NCI-H1417 (cell line): ENCODE measurements around the gene F3.
"Not testable (repeated sequence)": the region's sequence is repeated elsewhere in the genome, so short reads cannot be mapped to it uniquely, and the experiment has no call there.

Experiments
- DNase-seq, 3 experiments: peaks; one replicate each; lab custom pipeline; 2025; lab: John Stamatoyannopoulos, UW

Gene F3

DNA sequence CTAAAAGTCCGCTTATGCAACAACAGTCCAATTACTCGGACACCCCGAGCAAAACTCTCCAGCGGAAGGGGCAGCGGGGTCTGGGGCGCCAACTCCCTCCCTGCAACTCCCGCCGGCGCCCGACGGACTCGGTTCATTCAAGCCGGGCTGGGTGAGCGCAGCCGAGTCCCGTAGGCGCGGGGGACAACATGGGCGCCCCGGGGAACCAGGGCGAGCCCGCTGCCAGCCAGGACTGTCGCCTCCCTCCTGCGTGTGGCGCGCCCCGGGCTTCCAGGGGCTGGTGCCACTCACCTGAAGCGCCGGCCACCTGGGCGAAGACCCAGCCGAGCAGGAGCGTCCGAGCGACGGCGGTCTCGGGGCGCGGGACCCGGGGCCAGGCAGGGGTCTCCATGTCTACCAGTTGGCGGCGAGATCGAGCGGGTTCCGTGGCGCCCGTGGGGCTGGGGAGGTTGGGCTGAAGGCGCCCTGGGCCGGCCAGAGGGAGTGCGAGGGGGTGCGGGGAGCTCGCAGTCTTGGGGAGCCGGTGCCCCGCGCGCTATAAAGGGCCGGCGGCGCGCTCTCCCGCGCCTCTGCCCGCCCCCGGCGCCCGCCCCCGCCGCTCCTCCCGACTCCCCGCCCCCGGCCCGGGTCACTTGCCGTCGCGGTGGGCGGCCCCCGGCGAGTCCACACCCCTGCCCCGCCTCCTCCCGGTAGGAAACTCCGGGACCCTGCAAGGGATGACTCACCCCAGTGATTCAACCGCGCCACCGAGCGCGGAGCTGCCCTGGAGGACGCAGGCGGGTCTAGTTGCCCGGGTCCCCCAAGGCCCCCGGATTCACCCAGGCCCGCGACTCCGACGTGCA is at the start of gene F3:
F3 (minus strand) TSS at position 514 of the 842 bp plus-strand sequence; CDS start at position 391, 123 bp downstream.
- DNase-seq = peak; percentile 5 to 62 (median 56)

DNA sequence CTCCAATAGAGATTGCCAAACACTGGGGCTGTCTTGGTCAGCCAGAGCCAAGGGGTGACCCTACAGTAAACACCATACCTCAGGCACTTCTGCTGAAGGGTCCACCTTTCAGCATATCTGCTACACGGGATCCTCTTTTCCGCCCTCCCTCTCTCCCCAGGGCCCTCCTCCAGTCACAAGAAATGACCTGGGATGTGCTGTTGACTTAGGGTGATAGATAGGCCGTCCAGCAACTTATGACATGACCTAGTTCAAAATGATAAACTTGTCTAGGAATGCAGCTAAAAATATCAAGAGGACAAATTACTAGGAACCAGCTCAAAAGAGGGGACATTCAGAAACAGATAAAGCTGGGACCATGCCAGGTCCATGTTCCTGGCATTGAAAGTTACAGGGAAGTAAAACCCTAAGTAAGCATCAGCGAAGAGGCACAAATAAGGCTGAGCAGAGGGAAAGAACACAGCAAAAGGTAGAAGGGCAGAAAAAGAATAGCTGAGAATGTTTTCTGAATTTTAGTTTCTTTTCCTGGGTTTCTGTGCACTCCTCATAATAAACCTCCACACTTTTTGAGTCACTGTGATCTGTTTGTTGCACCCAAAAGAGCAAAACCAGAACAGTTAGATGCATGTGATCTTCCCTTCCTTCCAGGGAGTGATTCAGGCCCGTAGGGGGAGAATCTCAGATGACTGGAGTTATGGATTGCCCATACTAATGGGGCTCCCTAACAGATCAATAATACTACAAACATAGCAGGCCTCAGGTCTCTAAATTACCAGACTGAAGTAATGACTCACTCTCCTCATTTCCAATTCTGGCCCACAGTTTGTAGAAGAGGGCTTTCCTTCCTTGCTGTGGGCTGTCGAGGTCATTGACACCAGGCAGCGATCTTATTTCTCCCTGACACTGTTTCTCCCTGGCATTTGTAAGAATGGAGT is 48.9 kb upstream of the F3 start:
- DNase-seq = no peak

DNA sequence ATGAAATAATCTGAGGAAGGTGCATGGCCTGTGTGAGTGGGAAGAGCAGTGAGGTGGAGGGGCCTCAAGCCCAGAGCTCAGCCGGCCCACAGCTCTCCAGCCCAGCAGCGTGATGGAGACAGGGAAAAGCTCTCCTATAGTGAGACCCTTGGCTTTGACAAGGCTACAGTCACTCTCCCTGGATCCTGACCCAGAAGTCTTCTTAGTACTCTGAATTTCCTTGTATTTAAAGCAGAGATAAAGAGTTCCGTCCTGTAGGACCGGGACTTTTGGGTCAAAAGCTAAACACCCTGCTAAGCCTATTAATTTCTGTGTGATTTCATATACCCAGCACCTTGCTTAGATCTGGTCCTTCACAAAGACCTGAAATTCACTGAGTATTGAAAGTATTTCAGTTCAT is 48.2 kb upstream of the F3 start:
- no peak for DNase-seq

DNA sequence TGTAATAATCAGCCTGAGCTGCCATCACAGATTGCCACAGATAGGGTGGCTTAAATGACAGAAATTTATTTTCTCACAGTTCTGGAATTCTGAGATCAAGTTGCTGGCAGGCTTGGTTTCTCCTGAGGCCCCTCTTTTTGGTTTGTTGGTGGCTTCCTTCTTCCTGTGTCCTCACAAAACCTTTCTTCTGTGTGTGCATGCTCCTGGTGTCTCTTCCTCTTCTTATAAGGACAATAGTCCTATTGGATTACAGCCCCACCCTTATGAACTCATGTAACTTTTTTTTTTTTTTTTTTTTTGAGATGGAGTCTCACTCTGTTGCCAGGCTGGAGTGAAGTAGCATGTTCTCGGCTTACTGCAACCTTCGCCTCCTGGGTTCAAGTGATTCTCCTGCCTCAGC is 41.0 kb upstream of the F3 start:
- DNase-seq = no peak

DNA sequence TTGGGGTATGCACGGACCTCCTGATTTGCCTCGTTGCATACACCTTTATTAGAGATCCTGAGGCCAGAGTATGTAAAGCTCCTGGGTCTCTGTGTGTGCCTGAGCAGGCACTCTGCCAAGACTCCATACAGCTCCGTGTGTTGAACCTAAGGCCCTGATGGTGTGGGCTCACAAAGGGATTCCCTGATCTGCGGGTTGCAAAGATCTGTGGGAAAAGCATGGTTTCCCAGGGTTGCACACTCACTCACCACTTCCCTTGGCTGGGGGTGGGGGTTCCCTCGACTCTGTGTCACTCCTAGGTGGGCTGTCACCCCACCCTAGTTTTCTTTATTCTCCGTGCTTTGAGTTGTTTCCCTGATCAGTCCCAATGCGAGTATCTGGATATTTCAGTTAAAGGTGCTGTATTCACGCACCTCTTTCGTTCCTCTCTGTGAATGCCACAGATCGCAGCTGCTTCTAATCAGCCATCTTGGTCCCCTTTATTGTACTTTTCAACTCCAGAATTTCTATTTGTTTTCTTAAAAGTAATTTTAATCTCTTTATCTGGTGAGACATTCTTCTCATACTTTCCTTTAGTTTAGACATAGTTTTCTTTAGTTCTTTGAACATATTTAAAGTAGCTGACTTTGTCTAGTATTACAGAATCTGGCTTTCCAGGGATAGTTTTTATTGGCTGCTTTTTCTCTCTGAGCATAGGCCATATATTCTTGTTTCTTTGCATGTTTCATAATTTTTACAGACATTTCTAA is 39.0 kb upstream of the F3 start:
- no peak for DNase-seq

DNA sequence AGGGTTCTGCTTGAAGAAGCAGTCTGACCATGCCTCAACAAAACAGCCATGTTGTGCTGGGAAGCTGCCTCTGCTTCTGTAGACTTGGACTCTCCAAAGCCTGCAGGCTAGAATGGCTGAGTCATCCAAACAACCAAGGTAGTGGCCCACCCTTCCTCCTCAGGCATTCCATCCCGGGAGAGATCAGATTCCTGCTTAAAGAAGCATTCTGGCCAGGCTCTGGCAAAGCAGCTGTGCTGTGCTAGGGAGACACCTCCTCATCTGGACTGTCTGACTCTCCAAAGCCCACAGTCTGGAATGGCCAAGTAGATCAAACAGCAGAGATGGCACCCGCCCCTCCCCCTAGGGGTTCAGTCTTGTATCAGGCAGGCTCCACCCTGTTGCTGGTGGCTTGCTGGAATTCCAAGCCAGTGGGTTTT is 38.3 kb upstream of the F3 start:
- DNase-seq = no peak

DNA sequence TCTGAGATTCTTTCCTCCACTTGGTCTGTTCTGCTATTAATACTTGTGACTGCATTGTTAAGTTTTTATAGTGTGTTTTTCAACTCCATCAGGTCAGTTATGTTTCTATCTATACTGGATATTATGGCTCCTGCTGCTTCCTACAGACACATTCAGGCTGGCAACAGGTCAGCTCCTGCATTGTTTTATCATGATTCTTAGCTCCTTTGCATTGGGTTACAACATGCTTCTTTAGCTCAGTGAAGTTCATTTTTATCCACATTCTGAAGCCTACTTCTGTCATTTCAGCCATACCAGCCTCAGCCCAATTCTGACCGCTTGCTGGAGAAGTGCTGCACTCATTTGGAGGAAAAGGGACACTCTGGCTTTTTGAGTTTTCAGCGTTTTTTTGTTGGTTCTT is 37.3 kb upstream of the F3 start:
- DNase-seq = no peak

DNA sequence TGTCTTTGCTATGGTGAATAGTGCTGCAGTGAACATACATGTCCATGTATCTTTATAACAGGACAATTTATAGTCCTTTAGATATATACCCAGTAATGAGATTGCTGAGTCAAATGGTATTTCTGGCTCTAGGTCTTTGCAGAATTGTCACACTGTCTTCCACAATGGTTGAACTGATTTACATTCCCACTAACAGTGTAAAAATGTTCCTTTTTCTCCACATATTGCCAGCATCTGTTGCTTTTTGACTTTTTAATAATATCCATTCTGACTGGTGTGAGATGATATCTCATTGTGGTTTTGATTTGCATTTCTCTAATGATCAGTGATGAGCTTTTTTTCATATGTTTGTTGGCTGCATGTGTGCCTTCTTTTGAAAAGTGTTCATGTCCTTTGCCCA is 32.4 kb upstream of the F3 start:
- DNase-seq = not testable (repeated sequence)

DNA sequence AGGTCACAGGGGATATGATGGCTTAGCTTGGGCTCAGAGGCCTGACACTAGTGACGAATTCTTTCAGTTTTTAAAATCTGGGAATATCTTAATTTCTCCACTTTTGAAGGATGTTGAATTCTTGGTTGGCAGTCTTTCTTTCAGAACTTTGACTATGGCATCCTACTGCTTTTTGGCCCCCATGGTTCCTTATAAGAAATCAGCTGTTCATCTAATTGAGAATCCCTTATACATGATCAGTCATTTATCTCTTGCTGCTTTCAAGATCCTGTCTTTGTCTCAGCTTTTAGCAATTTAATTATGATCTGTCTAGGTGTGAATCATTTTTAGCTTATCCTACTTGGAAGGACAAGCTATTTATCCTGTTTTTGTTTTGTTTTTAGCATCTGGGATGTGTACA is 31.2 kb upstream of the F3 start:
- DNase-seq = no peak

DNA sequence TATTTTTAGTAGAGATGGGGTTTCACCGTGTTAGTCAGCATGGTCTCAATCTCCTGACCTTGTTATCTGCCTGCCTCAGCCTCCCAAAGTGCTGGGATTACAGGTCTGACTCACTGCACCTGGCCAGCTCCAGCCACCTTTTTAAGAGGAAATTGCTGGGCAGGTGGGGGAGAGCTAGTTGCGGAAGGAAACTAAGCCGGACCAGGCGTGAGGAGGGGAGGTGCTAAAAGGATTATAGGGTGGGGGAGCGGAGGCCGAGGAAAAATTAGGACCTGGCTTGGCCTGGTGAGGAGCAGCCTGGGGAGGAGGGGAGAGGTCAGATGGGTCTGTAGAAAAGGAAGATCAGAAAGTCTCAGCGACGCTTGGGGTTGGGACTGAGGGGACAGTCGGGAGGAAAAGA is 29.4 kb upstream of the F3 start:
- DNase-seq = not testable (repeated sequence)

DNA sequence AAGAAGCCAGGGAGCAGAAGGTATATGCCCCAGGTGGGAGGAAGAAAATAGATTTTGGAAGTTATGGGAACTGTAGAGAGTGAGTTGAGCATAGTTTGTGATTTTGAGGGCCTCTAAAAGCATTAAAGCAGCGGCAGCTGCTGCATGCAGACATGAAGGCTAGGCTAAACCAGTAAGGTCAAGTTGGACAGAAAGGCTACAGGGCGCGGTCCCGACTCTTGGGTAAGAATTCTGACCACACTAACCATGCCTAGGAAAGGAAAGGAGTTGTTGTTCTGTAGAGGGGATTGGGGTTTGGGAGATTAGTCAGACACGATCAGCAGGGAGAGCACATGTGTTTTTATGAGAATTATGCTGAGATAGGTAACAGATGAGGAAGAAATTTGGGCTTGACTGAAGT is 27.2 kb upstream of the F3 start:
- not testable (repeated sequence) for DNase-seq

DNA sequence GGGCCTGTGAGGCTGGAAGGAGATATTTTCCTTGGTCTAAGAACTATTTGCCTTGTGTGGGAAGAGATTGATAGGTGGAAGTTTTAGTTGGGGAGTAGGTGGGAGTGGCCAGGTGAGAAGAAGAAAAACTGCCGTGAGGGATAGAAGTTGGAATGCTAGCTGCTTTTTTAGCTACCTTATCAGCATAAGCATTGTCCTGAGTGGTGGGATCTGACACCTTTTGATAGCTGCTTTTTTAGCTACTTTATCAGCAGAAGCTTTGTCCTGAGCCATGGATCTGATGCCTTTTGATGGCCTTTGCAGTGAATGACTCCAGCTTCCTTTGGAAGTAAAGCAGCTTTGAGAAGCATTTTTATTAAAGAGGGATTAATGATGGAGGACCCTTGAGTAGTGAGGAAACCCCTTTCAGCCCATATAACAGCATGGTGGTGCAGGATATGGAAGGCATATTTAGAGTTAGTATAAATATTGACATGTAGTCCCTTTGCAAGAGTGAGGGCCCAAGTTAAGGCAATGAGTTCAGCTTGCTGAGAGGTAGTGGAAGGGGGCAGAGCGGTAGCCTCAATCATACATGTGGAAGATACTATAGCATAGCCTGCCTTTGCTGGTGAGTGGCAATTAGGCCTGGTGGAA is 26.5 kb upstream of the F3 start:
- DNase-seq = not testable (repeated sequence)

DNA sequence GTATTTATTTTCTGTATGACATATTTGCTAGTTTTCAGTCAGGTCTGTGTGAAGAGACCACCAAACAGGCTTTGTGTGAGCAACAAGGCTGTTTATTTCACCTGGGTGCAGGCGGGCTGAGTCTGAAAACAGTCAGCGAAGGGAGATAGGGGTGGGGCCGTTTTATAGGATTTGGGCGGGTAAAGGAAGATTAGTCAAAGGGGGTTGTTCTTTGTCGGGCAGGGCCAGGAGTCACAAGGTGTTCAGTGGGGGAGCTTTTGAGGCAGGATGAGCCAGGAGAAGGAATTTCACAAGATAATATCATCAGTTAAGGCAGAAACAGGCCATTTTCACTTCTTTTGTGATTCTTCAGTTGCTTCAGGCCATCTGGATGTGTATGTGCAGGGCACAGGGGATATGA is 24.9 kb upstream of the F3 start:
- DNase-seq = not testable (repeated sequence)

DNA sequence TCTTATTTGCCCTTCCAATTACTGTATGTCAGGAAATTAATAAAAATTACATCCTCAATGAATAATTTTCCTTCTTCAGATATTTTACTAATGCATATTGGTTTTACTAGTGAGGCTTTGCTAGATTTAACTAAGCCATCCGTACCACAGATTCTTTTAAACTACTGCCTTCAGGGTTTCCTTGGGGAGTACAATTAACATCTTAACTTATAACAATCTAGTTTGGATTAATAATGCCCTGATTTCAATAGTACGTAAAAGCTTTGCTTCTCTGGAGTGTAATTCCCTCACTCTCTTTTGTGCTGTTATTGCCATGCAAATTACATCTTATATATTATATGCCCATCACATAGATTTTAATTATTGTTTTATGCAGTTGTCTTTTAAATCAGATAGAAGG is 24.3 kb upstream of the F3 start:
- DNase-seq = no peak

DNA sequence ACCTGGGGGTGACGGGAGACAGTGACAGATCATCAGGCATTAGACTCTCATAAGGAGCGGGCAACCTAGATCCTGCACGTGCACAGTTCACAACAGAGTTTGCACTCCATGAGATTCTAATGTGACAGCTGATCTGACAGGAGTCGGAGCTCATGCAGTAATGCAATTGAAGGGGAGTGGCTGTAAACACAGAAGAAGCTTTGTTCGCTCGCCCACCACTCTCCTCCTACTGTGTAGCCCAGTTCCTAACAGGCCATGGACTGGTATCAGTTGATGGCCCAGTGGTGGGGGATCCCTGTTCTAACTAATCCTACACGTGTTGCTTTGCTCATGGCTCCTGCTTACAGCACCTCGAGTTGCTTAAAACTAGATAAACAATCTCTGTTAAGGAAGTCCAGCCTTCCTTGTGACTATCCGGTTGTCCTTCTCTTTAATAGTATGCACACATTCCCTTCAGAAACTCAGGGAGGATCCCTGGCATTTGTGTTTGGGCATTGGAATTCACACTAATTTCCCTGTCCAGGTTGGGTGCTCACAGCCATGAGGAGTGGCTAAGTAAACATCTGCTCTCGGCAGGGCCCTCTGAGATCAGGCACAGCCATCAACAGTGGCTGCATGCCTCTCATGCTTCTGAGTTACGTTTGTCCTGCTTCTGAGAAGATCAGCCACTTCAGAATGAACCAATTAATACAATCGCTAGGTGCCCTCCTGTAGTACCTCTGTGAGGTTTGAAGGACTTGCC is 21.1 kb upstream of the F3 start:
- DNase-seq = peak in 2 of 3 experiments; percentile 5 to 8

DNA sequence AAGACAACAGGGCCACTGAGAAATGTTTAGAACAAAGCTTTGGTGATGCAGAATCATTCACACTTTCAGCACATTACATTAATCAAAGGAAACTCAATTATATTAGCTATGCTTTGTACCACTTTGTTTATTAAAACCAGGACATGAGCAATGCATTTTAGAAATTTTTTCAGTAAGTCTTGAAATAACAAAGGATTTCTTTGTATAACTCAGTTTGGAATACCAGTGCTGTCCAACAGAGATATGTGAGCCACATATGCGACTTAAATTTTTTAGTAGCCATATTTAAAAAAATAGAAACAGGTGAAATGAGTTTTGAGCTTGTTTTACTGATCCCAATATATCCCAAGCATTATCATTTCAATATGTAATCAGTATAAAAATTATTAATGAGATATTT is 18.8 kb upstream of the F3 start:
- DNase-seq = no peak

DNA sequence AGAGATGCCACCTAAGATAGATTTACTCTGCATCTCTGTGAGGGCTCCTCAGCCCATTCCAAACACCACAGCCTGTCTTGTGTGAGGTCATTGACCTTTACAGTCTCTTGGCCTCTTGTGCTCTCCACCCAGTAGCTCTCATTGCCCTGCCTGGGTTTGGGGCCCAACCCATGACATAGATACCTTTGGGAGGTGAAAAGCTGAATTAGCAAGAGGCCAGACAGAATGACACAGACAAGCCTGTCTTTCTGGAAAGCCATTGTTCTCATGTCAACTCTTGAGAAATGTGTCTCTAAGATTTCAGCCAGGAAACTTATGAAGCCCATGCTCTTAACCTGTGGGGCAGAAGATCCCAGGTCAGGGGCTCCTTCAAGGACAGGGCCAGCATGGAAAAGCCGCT is 18.4 kb upstream of the F3 start:
- no peak for DNase-seq

DNA sequence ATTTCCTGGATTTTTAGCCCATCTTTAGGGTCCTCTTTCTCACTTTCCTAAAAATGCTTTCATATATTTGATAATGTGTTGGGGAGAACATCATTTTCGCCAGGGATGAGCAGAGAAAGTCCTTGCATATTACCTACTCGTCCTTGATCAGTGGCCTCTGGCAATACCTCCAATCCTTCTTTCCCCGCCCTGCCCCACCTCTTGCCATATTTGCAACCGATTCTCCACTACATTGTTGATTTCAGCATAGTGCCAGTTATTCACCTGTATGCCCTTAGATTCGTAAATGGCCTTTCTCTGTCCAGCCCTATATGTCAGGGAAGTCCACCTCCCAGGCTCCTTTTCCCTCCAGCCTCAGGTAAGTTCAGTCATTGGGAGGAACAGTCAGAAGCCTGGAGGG is 13.5 kb upstream of the F3 start:
- no peak for DNase-seq

DNA sequence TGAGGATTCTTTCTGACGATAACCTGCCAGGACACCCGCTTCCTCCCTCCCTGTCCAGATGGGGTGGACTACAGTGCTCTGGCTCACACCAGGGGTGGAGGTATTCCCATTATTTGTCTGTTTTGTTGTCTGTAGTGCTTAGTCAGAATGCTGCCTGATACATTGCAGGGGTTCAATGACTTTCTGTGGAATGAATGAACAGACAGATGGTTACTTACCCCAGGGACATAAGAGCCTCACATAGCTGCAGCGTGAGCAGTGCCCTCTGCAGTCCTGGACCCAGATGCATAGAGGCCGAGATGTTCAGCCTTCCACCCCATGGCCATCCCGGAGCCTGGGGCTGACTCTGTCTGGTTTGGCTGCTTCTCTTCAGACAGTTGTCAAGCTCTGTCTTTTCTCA is 13.0 kb upstream of the F3 start:
- DNase-seq = no peak

DNA sequence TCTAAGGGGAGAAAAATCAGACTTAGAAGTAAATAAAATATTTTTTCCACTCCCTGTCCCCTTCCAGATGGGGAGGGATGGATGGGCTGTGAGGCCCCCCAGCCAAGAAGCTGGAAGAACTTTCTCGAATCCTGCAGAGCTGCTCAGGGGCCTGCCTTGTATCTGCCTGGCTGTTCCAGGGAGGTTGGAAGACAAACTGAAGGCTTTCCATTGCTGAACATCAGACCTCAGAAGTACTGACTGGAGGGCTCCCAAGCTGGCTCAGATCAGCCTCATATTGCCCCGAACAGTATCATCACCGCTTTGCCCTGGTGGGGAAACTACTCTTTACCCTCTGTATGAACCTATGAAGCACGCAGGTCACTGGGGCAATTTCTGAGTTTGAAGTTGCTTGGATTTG is 12.4 kb upstream of the F3 start:
- no peak for DNase-seq

DNA sequence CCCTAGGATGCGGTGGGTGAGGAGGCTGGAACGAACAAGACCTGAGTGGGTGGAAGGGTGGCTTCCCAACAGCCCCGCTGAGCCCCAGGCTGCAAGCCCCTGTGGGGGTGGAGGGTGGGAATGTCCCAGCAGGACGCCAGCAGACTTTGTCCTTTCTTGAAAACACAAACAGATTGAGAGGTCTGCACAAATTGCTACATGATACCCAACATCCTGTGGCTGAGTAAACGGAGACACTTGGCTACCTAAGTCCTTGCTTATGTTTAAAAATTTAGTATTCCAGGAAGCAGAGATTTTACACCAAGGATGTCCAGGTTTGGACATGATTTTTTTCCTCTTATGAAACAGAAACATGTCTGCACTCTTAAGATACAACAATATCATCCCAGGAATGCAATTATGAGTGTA is 11.8 kb upstream of the F3 start:
- DNase-seq = peak in 1 of 3 experiments; percentile 24
